Spinal cord (tissue), 10 donors: Measurements from ENCODE around the gene NKX2-4. TPM values are rescaled to one million over a fixed set of nuclear protein-coding genes. Genes with fewer than 3 reads are reported as not detected.
"Not testable (repeated sequence)": the region's sequence is repeated elsewhere in the genome, so short reads cannot be mapped to it uniquely, and the experiment has no call there.

ENCODE experiments used
- DNase-seq, 6 donors: peaks; one replicate each; pipeline versions ENCODE4 v3.0.0 to v3.0.0-alpha.2; 2013 to 2015; ENCODE audit warnings: low spot score in 6 of 6, low read depth in 4 of 6
- H3K27ac ChIP-seq: one replicate; pipeline ENCODE4 v1.5.1; 2013; ENCODE audit warnings: low read depth, low read length, control low read depth
- H3K27me3 ChIP-seq: one replicate; pipeline ENCODE4 v1.6.1; 2013; ENCODE audit warnings: low read length; ENCODE audit not compliant: control insufficient read depth, insufficient read depth
- H3K36me3 ChIP-seq: one replicate; pipeline ENCODE4 v1.6.1; 2013; ENCODE audit warnings: low read length; ENCODE audit not compliant: control insufficient read depth, insufficient read depth
- H3K4me1 ChIP-seq: one replicate; pipeline ENCODE4 v1.6.1; 2013; ENCODE audit warnings: low read length; ENCODE audit not compliant: control insufficient read depth, insufficient read depth
- H3K4me3 ChIP-seq: one replicate; pipeline ENCODE4 v1.5.1; 2013; ENCODE audit warnings: low read depth, low read length, control low read depth
- H3K9me3 ChIP-seq: one replicate; pipeline ENCODE4 v1.6.1; 2013; ENCODE audit warnings: low read length; ENCODE audit not compliant: control insufficient read depth, insufficient read depth
- WGBS: methylation state at CpG from one replicate; pipeline ENCODE4 v1.1.5; 2013; ENCODE audit warnings: missing lambda C conversion rate; ENCODE audit not compliant: insufficient coverage; 5-methylcytosine and 5-hydroxymethylcytosine counted together
- polyA plus RNA-seq, 2 donors: library from polyadenylated mRNA; unstranded; fragments of 120-200 nt; gene quantifications; one replicate each; pipeline ENCODE4 v1.2.1, GENCODE V29; 2013; ENCODE audit not compliant: insufficient read length in 2 of 2
- total RNA-seq, 2 donors: library from RNA; depleted of rRNA in 1 of 2; stranded (reverse); fragments of 120-200 nt in 1 of 2; fragments of >200 nt in 1 of 2; gene quantifications; one replicate each; pipeline versions ENCODE4 v1.2.3 to v1.2.4, GENCODE V29; 2013 to 2014
- donor health status: healthy.

Gene NKX2-4
- total and polyA plus RNA-seq, 4 donors = 0.11 TPM; not detected in 3

GRCh38 chr20:21421601-21422236, 24.4 kb upstream of the NKX2-4 start:
- no peaks in the 10 kb centered on the region for H3K4me1 ChIP-seq
- H3K4me3 ChIP-seq = no peak overlapping the region
- H3K27me3 ChIP-seq = no peaks in the 10 kb centered on the region
- no peak for DNase-seq
- H3K27ac ChIP-seq = no peak overlapping the region
- no peaks in the 10 kb centered on the region for H3K36me3 ChIP-seq
- H3K9me3 ChIP-seq = peaks cover 7% of the 10 kb centered on the region
- no CpG with 5 or more reads among the region's 4 CpGs for WGBS

- not testable (repeated sequence) for H3K27ac ChIP-seq, H3K4me3 ChIP-seq, H3K4me1 ChIP-seq, H3K9me3 ChIP-seq, H3K27me3 ChIP-seq, H3K36me3 ChIP-seq, DNase-seq
- no CpG with 5 or more reads among the region's 2 CpGs for WGBS
Observed at GRCh38 chr20:21419147-21419546, 21.8 kb upstream of the NKX2-4 start.

- not testable (repeated sequence) for H3K27ac ChIP-seq, DNase-seq, H3K4me3 ChIP-seq, H3K27me3 ChIP-seq, H3K36me3 ChIP-seq, H3K9me3 ChIP-seq, H3K4me1 ChIP-seq
- WGBS = 80% methylated on average over 1 of the region's 3 CpGs
Observed at GRCh38 chr20:21413996-21414395, 16.7 kb upstream of the NKX2-4 start.

- H3K27ac ChIP-seq = no peak overlapping the region
- H3K27me3 ChIP-seq = peaks cover 6% of the 10 kb centered on the region
- no peaks in the 10 kb centered on the region for H3K4me1 ChIP-seq
- H3K36me3 ChIP-seq = no peaks in the 10 kb centered on the region
- H3K4me3 ChIP-seq = no peak overlapping the region
- no peak for DNase-seq
- H3K9me3 ChIP-seq = no peaks in the 10 kb centered on the region
Observed at GRCh38 chr20:21411725-21412124, 14.4 kb upstream of the NKX2-4 start.

GRCh38 chr20:21399005-21399475, 1.7 kb upstream of the NKX2-4 start:
- Histone ChIP-seq H3K36me3 (no peaks in the 10 kb centered on the region), H3K27ac (no peak overlapping the region), H3K4me1 (peaks cover 3% of the 10 kb centered on the region), H3K27me3 (peaks cover 73% of the 10 kb centered on the region), H3K4me3 (no peak overlapping the region), H3K9me3 (no peaks in the 10 kb centered on the region)
- no CpG with 5 or more reads among the region's 5 CpGs for whole genome bisulfite sequencing
- DNase-seq = peak in 1 of 6 donors; percentile 55

GRCh38 chr20:21398109-21399004, 1.0 kb upstream of the NKX2-4 start:
- Histone ChIP-seq H3K36me3 (no peaks in the 10 kb centered on the region), H3K4me1 (peaks cover 3% of the 10 kb centered on the region), H3K27ac (no peak overlapping the region), H3K9me3 (no peaks in the 10 kb centered on the region), H3K4me3 (no peak overlapping the region), H3K27me3 (peaks cover 77% of the 10 kb centered on the region)
- 56% methylated on average over 1 of the region's 10 CpGs for WGBS
- peak in 2 of 6 donors; percentile 60 to 71 for DNase-seq

GRCh38 chr20:21396599-21397340, 556 bp downstream of the NKX2-4 start:
- DNase-seq = peak in 2 of 6 donors; percentile 33 to 41
- no peaks in the 10 kb centered on the region for H3K9me3 ChIP-seq
- no peak overlapping the region for H3K27ac ChIP-seq
- H3K36me3 ChIP-seq = no peaks in the 10 kb centered on the region
- under 1% methylated on average over 116 of the region's 116 CpGs for WGBS
- peaks cover 5% of the 10 kb centered on the region for H3K4me1 ChIP-seq
- no peak overlapping the region for H3K4me3 ChIP-seq
- H3K27me3 ChIP-seq = peaks cover 84% of the 10 kb centered on the region

GRCh38 chr20:21395666-21396598, 1.4 kb downstream of the NKX2-4 start:
- DNase-seq = peak in 2 of 6 donors; percentile 44 to 56
- H3K27ac ChIP-seq = no peak overlapping the region
- peaks cover 90% of the 10 kb centered on the region for H3K27me3 ChIP-seq
- H3K4me3 ChIP-seq = no peak overlapping the region
- H3K9me3 ChIP-seq = no peaks in the 10 kb centered on the region
- H3K36me3 ChIP-seq = no peaks in the 10 kb centered on the region
- under 1% methylated on average over 103 of the region's 103 CpGs for WGBS
- peaks cover 11% of the 10 kb centered on the region for H3K4me1 ChIP-seq
